GM18861 (cell line): Measurements from ENCODE around the gene PUM2.

Experiments used
- ATAC-seq: cut with Tn5 transposase; IDR thresholded peaks from one replicate; pipeline ENCODE4 v1.9.1; 2021; ENCODE audit not compliant: unreplicated experiment

Gene PUM2

DNA sequence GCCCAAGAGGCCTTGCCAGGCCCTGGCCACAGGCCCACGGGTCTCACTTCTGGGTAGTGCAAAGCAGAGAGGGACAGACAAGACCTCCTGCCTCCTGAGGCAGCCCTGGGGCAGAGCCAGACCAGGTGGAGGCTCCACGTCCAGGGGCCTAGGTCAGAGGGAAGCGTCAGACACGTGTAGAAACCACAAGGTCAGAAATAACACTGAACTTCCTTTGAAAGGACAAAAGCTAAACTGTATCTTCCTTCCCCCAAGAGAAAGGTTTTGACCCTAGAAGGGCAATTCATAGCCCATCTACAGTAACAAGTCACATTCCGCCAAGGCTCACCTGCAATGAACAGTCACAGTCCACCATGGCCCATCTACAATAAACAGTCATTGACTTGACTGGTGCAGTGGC, 143.6 kb downstream of the PUM2 start:
- peak; percentile 53 for ATAC-seq

DNA sequence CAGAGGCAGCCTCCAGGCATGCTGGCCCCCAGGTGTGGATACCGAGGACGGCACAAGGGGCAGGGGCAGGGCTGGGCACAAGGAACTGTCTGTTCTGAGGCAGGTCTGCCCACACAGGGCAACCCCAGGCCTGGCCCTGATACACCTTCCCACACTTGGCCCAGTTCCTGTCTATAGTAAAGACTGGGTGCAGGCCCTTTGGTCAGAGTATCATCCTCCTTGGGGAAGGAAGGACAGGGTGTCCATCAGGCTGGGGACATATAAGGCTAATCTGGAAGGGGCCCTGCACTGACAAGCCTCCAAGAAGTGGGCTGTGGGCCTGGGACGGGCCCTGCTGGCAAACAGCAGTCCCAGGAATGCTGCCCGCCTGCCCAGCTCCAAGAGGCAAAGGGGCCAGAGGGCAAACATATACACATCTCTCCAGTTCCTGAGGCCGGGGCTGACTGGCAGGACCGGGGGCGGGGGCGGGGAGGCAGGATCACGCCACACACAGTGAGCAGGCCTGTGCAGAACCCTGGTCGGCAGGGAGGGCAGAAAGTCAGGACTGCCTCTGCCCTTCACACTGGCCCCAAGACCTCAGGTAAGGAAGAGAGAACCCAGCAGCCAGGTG, 144.6 kb downstream of the PUM2 start:
- no peak for ATAC-seq

DNA sequence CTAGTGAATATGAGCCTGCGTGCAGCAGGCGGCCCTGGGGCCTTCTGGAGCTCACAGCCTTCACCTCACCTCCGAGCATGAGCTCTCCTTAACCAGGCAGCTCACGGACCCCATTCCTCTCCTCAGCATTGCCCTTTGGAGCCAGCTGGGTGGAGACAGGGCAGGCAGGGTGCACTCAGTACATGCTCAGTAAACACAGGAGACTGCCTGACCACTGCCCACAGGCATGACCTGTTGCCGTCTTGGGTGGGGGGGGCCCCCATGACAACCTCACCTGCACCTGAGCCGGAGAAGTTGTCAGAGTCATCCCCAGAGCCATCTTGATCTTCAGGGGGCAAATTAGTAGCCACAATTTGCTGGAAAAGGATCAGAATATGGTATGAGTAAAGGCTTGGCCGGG, 145.6 kb downstream of the PUM2 start:
- ATAC-seq, result no peak

DNA sequence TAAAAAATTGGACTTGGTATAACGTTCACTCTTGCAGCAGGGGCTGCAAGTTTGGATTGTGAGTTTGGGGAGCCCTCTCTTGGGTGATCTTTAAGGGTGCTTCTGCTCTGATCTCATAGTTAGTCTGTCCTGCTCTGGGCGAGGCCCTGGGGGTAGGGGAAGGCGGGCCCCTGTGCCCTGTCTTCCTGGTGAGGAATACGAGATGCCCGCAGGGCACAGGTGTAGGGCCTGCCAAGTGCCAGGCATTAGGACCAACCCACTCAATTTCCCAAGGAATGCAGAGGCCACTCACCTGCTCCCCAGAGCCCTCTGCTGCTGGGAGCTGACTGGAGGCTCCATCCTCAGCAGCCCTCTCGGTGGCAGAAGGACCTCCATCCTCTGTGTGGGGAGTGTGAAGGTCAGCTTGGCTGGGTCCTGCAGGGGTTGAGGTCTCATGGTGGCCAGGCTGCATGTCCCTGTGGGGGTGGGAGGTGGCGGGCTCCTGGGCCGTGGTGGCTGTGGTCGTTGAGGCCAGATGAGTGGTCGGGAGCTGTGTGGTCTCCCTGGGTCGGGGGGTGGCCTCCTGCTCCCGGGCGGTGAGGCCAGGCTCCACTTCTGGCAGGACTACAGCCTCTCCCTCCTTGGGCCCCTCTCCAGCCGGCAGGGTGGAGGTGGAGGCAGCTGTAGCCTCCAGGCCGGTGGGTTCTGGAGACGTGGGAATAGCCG, 147.0 kb downstream of the PUM2 start:
- ATAC-seq, result no peak

DNA sequence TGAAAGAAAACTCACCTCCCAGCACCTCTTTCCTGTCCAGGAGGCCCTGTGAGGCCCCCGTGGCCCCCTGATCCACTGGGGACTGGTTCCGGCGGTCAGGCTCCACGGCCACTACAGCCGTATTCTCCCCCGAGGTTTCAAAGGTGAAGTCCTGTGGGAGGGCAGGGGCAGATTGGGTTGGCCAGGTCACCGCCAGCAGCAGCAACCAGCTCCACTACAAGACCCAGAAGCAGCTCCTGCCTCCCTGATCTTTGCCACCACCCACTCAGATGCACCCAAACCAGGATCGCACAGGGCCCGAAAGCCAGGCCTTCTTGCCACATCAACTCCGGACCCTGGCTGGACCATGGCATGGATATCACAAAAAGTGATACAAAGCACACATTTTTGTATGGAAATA, 147.6 kb downstream of the PUM2 start:
- no peak for ATAC-seq

DNA sequence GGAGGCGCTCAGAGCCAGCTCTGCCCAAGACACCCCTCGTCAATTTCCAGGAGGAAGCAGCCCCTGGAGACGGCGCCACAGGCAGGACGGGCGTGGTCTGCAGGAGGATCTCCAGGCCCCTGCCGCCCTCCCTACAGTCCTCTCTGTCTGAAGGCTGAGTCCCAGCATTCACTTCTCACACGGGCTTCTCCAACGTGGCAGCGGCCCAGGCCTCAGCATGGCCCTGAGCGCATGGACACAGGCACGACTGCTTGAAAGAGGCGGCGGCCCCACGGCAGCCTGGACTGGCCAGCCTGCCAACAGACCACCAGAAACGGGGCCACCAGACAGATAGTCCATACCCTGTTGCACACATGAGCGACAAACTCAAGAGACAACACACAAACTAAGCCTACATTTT, 149.0 kb downstream of the PUM2 start:
- ATAC-seq, result no peak

DNA sequence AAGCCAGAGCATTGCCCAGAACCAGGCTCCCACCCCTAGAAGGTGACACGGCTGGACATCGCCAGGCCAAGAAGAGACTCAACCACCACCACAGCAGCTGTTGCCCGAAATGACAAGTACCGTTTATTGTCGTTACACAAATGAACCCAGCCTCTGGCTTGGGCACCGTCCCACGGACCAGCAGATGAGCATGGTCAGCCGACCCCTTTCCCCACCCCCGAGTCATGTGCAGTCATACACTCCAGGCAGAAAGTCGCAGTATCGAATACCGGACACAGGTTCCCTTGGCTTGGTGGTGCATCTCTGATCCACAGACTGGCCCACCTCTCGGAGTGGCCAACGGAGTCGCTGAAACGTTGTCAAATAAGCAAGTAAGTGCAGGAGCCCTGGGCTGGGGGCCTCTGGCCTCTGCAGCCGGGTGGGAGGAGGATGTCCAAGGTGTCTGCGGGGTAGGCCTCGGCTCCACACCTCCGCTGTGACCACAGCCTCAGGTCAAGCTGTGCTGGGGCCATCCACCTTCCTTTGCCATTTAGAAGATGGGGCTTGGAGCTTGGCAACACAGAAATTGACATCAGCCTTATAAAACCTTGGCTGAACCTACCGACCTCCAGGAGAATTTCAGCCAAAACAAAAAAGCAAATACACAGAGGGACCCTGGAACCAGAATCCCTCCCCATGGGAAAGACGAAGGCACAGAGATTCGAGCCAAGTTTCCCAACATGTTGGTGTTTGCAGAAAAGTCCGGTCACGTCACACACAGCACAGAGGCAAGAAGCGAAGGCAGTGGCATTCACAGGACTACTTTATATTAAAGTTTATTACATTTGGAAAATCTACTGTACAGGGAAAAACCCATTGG, 149.7 kb downstream of the PUM2 start:
- no peak for ATAC-seq

DNA sequence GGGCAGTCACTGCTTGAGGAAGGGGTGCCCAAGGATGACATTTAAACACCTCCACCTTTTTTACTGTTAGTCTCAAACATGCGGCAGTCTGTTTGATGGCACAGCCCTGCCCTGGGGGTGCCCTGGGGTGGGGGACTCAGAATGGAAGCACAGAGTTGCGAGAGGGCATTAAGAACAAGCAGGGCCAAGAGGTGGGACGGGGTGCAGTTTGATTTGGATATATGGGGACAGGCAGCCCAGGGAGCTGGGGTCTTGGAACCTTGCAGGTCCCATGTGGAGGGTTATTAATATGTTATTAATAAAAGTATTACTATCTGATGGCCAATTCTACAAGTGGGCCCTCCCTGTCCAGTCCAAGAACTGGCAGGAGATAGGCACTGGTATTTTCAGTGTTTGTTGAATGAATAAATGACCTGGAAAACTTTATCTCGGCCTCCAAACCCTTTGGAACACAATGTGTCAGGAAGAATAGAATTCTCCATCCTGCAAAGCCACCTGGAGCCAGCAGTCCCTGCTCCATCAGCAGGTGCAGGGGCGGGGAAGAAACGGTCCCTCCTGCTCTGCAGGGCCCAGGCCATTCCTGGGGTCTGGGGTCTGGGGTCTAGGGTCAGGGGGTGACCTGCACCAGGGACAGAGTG, 150.9 kb downstream of the PUM2 start:
- ATAC-seq, result no peak

DNA sequence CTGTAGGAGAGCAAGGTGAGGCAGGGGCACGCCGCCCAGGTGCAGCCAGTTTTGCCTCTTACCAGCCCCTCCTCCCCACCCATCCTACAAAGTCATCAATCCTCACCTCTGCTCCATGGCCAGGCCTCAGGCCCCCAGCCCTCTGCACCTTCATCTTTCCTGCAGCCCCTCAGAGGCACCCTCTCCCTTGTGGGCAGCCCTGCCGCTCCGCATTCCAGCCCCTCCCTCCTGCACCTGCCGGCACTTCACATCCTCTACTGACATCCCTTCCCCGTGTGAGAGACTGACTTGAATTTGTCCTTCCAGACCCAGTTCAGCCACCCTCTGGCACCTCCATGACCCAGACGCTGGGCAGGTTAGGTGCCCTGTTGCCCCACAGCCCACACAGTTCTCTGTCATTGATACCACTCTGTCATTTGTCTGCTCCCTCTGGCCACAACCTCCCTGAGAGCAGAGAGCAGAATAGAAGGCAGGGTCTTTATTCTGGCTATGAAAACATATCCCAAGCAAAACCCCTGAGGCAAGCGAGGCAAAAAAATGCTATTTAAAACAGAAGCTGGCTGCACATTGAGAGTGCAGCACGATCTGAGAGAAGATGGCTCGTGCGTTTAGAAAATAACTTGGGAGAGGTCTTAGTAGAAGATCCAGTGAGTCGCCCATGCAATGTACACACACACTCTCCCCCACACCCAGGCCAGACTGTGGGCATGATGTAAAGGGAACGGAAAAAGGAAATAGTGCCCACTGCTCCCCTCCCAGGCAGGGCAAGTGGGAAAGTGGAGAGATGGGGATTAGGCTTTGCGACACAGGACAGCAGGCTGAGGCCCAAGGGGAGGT, 151.6 kb downstream of the PUM2 start:
- ATAC-seq, result no peak
